ENCODE data around the gene YARS2.

YARS2 gene
- total RNA-seq, result 8.5 to 26.9 (median 16.1) reads per million in 17 experiments

DNA sequence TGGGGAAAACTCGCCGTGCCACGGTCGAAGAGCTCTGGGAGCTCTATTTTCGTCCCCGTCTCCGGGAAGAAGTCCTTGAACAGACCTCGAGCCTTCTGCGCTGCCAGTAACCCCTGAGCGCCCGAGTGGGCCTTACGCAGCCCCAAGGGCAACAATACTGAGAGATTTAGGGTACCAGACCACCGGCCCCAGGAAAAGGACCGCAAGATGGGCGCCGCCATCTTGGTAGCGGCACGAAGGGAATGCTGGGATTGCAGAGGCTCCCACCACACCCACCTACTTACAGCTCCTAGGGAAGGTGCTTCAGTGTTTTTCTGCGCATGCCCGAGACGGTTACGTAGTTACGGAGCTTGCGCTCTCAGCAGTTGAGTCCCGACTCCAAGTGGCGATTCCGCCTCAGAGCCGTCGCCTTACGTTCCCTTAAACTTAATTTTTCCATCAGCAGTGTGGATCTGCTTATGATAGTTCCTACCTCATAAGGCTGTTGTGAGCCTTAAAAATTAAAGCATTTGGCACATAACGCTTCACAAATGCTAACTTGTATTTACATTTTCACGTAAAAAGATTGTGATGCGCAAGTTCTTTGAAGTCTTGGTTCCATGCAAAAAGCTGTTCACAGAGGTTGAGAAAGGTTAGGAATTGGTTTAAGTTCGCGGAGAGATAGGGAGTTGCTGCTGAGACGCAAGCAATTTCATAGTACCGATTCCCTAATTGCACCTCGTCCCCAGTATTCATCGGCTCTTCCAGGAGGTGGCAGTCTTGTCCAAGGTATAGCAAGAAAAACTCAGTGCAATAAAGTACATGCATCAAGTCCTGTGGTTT, at the start of gene YARS2:
Gene YARS2 (minus strand): TSS at position 244 of the 822 bp plus-strand sequence. CDS start 23 bp downstream, at position 221.
- DNase-seq, result peak; percentile 97 to 99 (median 98)

DNA sequence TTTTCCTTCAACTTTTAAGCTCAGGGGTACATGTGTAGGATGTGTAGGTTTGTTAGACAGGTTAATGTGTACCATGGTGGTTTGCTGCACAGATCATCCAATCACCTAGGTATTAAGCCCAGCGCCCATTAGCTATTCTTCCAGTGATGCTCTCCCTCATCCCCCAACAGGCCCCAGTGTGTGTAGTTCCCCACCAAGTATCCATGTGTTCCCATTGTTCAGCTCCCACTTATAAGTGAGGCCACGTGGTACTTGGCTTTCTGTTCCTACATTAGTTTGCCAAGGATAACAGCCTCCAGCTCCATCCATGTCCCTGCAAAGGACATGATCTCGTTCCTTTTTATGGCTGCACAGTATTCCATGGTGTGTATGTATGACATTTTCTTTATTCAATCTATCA, 48.6 kb upstream of the YARS2 start:
- DNase-seq, result no peak

DNA sequence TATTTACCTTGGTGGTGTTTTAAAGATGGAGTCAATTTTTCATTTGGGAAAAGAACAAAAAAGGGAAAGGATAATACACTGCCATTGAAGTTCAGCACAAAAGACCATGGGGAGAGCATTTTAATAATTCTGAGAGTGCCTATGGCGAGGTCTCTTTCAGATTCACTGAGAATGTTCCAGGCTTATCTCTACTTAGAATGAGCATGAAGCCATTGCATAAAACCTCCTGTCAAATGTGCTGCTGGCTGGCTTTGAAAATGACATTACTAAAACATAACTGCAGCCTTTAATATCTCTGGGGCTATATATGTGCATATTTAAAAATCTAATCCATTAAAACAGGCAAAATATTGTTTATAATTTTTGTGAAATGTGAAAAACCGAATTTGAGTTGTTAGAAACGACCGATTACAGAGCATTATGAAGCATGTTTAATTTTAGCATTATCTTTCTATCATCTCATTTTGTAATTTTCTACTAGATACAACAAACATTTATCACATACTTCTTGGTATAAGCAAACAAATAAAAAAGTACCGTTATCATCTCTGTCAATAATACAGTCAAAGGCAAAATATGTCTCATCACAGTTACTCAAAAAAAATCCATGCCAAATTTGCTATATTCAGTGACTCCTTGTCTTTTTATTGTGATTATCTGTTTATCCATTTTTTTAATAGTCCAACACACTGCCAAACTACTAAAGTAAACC, 45.7 kb upstream of the YARS2 start:
- DNase-seq, result no peak

DNA sequence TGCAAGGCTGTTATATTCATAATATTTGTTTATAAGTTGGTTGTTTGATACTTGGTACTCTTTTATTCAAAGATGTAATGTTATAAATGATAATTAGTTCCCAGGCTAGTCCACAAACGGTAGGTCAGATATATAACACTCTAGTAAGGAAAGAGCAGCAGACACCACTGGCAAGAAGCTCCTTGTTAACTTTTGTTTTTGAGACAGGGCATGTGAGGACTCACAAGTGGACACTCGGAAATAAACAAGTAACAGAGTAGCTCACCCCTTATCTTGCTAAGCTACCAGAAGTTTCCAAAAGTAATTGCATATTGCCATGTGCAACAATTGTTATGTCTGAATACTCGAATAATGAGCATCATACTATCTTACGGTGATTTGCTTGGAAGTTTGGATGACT, 38.6 kb upstream of the YARS2 start:
- DNase-seq, result no peak

DNA sequence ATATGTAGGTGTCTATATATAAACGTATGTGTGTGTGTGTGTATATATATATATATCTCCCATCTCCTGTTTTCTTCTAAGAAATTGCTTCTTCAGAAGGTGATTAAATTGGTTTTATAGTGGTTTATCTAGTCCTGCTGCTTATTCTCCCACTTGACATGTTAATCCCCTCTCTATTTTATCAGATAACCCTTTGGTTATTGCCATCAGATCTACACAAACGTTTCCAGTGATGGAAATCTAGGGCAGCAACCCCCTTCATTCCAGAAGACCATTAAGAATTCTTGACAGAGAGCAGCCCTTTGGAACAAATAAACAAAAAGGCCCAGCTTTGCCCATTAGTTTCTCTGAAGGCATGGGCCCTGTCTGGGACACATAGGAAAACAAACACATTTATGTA, 34.2 kb upstream of the YARS2 start:
- no peak for DNase-seq

DNA sequence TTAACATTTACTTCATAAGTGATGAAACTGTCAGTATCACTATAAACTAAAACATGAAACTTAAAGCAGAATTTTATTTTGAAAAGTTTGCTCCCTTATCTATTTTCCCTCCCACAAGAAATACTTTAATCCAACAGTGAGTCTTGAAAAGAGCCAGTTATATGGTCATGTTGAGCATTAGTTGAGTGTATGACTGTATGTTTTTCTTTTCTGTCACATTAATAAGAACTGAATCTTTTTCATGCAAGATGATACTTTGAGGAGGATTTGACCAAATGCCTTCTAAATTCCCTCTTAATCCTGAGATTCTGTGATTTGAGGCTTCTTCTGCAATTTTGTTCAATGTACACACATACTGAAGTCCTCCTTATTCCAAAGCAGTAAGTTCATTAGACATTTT, 33.7 kb upstream of the YARS2 start:
- no peak for DNase-seq

DNA sequence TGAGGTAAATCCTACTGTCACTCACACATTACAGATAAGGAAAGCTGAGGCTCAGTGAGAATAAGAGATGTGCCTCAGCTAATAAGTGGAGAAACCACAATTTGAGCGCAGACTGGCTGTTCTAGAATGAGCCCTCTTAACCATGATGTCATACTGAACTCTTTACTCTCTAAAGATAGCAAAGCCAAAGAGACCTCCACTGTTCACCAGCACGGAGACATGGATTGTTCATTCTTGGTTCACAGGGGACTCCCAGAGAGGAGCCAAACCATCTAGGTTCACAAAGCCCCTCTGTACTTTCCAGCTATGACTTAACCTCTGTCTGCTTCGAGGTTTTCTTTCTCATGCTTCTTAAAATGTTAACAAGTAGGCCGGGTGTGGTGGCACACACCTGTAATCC, 32.7 kb upstream of the YARS2 start:
- DNase-seq, result no peak

DNA sequence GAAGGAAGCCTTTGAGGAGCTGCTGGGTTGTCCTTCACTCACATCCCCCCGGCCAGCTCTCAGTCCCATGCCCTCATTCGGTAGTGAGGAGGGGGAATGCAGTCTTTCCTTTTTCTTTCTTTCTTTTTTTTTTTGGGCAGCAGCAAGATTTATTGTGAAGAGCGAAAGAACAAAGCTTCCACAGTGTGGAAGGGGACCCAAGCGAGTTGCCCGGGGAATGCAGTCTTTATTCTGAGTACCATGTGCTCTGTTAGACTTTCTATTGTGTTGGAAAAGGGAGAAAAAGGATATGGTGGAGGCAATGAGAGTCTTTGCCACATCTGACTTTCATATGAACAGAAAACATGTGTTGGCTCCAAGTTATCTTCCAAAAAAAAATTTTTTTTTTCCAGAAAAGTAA, 29.9 kb upstream of the YARS2 start:
- no peak for DNase-seq

DNA sequence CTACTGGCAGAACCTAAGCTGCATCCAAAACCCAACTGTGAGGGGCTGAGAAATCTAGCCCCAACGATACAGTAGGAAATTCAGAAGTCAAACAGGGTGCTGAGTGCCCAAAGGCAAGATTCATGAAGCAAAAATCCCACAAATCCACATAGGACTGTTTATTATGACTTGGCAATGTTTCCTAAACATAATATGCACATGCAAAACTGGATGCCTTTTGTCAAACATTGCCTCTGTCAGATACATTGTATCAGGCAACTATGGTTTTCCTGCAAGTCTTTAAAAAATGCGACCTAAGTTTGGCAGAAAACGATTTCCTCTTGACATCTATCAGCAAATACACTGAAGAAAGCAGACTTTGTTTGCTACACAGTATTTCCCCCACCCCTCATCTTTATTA, 27.3 kb upstream of the YARS2 start:
- no peak for DNase-seq

DNA sequence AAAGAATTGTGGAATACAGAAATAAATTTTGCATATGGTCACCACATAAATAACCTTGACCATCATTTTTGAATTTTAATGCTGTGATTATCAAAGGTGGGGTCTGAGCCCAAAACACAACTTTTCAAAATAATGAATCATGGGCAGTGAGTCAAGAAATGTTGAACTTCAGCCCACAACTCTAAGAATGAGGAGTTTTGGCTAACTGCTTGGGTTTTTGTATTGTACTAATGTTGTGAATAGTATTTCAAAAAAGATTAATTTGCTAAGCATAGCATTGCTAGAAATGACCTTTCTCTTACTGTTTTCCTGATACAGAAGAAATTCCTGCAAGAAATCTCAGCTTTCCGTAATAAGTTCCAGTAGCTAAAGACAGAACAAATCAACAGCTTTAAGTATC, 24.4 kb upstream of the YARS2 start:
- no peak for DNase-seq

DNA sequence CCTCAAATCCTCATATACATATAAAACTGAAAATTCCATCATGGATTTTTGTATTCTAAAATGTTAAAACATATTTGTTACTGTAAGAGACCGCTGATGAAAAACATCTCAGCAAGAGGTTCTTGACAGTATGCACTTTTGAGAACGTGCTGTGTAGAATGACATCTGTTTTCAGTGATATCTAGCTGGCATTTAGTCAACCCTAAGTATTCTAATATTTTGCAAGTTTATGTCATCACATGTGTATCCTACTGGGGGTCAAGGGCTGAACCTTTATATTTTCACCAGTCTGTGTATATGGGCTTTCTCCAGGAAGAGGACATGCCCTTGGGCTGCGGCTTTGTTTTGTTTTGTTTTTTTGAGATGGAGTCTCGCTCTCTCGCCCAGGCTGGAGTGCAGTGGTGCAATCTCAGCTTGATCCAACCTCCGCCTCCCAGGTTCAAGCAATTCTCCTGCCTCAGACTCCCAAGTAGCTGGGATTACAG, 22.0 kb upstream of the YARS2 start:
- no peak for DNase-seq

DNA sequence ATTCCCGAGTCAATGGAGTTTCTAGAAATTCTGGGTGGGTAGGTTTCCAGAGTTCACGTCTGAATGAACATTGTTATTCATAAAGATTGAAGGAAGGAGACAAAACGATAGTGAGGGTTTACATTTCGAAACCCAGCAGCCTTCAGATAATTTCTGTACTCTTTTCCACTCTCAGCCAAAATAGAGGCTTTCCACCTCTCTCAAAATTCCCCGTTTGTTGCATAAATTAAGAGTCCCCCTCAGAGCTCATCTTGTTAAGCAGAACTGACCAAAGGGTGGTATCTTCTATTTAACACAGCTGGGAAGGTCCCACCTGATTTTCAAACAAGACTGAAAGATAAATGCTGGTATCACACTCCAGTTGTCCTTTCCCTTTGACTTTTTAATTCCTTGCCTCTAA, 21.5 kb upstream of the YARS2 start:
- no peak for DNase-seq

DNA sequence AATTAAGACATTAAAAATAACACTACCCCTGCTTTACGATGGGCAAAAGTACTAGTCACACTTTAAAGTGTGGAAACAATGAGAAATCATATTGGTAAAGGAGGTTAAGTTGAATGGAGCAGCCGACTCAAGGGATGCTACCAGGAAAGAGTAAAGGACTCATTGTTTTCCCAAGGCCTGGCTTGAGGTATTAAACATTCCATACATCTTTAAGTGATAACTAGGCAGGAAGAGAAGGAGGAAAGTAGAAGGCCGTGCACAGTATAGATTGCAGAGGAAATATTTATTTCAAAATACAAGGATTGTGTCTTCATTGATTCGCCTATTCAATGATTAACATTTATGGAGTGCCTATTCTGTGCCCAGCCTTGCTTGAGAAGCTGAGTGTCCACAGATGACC, 20.6 kb upstream of the YARS2 start:
- DNase-seq, result no peak

DNA sequence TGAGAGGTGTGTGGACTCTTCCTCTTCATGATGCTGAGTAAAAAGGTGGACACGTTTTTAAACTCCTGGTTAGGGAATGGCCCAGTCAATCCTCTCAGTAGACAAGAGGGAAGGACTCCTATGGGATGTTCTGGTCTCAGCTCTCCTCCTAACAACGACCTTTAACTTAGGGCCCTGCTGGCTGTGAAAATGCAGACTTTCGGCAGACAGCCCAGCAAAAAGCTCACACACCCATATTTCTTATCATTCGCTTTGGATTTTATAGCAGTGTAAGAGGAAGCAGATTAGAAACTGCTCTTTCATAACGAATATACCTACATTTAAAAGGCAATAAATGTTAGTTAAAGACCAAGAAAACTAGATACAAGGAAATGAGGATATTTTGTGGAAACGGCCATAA, 18.0 kb upstream of the YARS2 start:
- DNase-seq, result no peak

DNA sequence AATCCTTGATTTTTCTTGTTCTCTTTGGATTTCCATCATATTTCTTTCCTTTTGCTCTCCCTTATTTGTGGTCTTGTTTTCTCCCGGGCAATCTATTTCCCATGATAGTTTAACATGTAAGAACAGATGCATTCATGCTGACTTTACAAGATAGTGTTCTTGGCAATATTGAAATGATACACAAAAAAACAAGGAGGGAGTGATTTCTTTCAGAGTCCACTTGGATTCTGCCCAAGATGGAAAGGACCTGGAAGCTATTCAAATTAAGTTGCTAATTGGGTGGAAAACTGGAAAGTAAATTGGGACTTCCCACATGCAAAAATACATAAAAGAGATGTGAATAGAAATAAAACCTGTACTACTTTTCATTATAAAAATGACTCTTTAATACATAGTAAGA, 14.4 kb upstream of the YARS2 start:
- no peak for DNase-seq

DNA sequence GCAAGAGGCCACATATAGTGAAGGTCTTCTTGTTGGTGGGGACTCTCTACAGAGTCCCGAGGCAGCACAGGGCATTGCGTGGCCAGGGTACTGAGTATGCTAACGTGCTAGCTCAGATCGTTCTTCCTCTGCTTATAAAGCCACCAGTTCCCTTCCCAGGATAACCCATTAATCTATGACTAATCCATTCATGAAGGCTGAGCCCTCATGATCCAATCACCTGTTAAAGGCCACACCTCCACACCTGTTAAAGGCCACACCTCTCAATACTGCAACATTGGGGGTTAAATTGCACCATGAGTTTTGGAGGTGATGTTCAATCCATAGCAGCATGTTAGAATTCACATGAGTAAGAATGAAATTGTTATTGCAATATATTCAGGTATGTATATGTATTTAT, 12.8 kb upstream of the YARS2 start:
- DNase-seq, result no peak

DNA sequence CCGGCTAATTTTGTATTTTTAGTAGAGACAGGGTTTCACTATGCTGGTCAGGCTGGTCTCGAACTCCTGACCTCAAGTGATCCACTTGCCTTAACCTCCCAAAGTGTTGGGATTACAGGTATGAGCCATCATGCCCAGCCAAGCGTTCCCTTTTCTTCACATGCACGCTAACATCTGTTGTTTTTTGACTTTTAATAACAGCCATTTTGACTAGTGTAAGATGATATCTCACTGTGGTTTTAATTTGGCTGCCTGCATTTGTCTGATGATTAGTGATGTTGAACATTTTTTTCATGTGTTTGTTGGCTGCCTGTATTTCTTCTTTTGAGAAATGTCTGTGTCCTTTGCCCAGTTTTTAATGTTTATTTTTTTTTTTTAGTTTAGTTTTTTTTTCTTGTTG, 10.2 kb upstream of the YARS2 start:
- no peak for DNase-seq

DNA sequence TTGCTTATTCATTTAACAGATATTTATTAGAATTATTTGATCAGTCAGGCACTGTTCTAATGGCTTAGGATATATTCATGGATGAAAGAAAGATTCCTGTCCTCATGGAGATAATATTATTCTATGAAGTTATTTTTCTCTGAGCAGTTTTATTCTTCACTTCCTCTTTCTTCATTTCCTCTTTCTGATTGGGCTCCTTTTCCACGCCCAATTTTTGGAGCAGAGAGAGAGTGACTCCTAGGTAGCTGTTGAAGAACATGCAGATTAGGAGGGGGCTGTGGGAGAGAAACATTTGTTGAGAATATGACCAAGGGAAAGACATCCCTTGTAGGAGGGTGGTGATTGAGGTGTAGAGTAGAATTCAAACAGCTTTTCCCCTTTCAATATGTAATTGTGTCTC, 6.0 kb upstream of the YARS2 start:
- DNase-seq, result peak; percentile 47 to 70 (median 60)

DNA sequence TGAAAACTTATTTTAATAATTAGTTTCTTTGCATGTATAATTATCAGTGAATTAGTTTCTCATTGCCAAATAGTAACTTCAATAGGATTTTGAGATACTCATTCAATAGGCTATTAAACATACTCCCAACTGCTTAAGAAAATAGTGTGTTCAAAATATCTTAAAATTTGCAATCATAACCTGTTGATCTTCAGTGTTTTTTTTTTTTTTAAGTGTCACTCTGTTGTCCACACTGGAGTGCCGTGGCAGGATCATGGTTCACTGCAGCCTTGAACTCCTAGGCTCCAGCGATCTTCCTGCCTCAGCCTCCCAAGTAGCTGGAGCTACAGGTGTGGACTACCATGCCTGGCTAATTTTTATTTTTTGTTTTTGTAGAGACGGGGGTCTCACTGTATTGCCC, 1.5 kb upstream of the YARS2 start:
- DNase-seq, result no peak

DNA sequence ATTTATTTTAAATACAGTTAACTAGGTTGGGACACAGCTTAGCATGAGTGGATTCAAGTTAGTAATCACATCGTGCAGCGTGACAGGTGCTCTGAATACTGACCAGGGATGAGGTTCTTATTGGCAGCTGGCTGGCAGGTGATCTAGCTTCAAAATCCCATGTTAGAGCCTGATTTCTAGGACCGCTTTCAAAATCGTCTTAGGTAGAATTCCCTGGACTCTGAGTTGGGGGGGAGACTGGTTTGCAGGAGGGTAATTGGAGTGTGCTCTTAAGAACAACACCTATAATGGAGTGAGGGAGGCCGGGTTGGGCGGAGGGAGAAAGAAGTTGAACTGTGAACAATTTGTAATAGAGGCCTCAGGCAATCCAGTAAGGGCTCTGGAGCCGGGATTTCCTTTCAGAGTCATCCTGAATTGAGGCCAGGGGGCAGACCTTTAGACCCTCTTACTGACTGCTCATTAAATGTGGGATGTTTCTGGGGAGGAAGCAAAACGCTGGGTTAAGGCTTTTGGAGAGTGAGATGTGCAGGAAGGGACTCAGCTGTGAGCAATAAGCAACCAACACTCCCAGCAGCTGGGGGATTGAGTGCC, 874 bp upstream of the YARS2 start:
- DNase-seq, result no peak

DNA sequence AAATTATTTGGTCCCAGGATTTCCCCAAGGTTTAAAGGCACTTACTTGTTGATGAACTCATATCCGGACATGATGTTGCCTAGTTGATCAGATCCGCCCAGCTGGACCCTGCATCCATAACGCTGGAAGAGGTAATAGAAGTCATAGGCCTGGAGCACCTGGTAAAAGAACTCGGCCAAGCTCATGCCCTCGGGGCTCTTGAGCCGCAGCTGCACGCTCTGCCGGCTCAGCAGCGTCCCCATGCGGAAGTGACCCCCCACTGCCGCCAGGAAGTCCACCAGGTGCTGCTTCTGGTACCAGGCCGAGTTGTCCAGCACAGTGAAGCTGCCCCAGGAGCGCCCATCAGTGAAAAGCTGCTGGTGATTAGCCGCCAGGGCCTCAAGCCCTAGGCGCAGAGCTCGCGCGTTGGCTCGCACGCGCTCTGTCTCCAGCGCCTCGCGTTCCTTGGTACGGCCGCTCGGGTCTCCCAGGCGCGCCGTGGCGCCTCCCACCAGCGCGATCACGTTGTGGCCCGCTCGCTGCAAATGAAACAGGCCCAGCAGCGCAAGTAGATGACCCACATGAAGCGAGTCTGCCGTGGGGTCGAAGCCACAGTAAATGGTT, 545 bp downstream of the YARS2 start:
- DNase-seq, result peak; percentile 69 to 86 (median 76)

DNA sequence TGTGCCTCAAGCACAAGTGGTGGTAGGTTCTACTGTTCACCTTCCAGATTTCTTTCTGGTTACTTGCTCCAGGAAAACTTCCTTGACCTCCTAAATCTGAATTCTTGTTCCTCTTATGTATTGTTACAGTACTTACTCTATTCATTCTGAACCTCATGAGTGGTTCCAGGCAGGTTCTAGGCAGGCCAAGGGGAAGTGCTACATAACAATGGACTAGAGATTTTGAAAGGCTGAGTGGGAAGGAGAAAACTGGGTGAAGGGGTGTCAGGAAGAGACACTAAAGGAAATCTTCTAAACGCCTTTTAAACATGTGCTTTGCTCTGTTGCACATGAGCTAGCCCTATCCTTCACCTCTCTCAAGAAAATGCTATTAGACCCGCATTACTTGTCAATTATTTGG, 1.6 kb downstream of the YARS2 start:
- DNase-seq, result peak; percentile 63 to 82 (median 76)

DNA sequence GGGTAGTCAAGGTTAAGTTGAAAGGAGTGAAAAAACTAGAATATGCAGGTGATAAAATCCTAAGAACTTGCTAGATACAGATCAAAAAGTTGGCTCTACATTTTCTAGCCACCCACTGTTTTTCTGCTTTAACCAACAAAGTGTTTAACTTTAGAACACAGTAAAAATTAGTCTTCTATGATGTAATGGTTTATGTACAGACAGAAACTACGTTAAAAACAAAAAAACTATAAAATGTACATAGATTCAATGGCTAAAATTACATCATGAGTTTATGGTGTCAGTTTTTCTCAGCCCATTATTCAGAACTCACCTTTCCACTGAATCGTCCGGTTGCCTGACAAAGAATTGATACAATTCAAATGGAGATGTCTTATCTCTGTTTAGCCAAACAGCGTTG, 2.1 kb downstream of the YARS2 start:
- no peak for DNase-seq
